ENCODE data around the gene MT1H.

MT1H gene

GRCh38 chr16:56679818-56680217, 10.2 kb downstream of the MT1H start:
- H3K27me3 Mint-ChIP-seq: peaks cover 31 to 37% of the 10 kb centered on the region in 2 donors
- DNase-seq (no peak), ATAC-seq (replicated peaks) (no peak)
- H3K9me3 Mint-ChIP-seq: no peaks in the 10 kb centered on the region
- H3K4me3 Mint-ChIP-seq: no peak overlapping the region
- no peak overlapping the region for H3K27ac Mint-ChIP-seq
- peaks cover 17 to 30% of the 10 kb centered on the region in 2 donors for H3K4me1 Mint-ChIP-seq
- H3K36me3 Mint-ChIP-seq: peaks cover 4 to 5% of the 10 kb centered on the region in 2 donors

GRCh38 chr16:56681939-56682702, 12.5 kb downstream of the MT1H start, which contains the start of gene MT1X:
MT1X (plus strand) TSS chr16:56682470; CDS start chr16:56682541, 71 bp downstream.
- H3K9me3 Mint-ChIP-seq: no peaks in the 10 kb centered on the region
- peak within 1 kb of the TSS; percentile 86 for H3K27ac Mint-ChIP-seq
- ATAC-seq (replicated peaks) (peak; percentile 99 to 100), DNase-seq (peak; percentile 82)
- peaks cover 7 to 10% of the 10 kb centered on the region in 2 donors for H3K36me3 Mint-ChIP-seq
- H3K4me3 Mint-ChIP-seq: peak within 1 kb of the TSS; percentile 91 to 92
- peaks cover 14 to 20% of the 10 kb centered on the region in 2 donors for H3K27me3 Mint-ChIP-seq
- H3K4me1 Mint-ChIP-seq: peaks cover 10 to 15% of the 10 kb centered on the region in 2 donors

- H3K4me1 Mint-ChIP-seq: peaks cover 10 to 15% of the 10 kb centered on the region in 2 donors
- no peaks in the 10 kb centered on the region for H3K9me3 Mint-ChIP-seq
- H3K27ac Mint-ChIP-seq: peak overlapping the region; percentile 86
- H3K4me3 Mint-ChIP-seq: peak overlapping the region; percentile 91 to 92
- peaks cover 10 to 17% of the 10 kb centered on the region in 2 donors for H3K27me3 Mint-ChIP-seq
- ATAC-seq (replicated peaks) (peak; percentile 7 to 17), DNase-seq (no peak)
- H3K36me3 Mint-ChIP-seq: peaks cover 7 to 10% of the 10 kb centered on the region in 2 donors
Measured at GRCh38 chr16:56682703-56683397, 13.2 kb downstream of the MT1H start.

GRCh38 chr16:56683424-56684172, 14.0 kb downstream of the MT1H start:
- peaks cover 10 to 15% of the 10 kb centered on the region in 2 donors for H3K4me1 Mint-ChIP-seq
- no peak overlapping the region for H3K27ac Mint-ChIP-seq
- H3K27me3 Mint-ChIP-seq: peaks cover 11 to 18% of the 10 kb centered on the region in 2 donors
- no peak for ATAC-seq (replicated peaks)
- DNase-seq: no peak
- peaks cover 7 to 10% of the 10 kb centered on the region in 2 donors for H3K36me3 Mint-ChIP-seq
- H3K4me3 Mint-ChIP-seq: peak overlapping the region; percentile 91 to 92
- no peaks in the 10 kb centered on the region for H3K9me3 Mint-ChIP-seq

DNA sequence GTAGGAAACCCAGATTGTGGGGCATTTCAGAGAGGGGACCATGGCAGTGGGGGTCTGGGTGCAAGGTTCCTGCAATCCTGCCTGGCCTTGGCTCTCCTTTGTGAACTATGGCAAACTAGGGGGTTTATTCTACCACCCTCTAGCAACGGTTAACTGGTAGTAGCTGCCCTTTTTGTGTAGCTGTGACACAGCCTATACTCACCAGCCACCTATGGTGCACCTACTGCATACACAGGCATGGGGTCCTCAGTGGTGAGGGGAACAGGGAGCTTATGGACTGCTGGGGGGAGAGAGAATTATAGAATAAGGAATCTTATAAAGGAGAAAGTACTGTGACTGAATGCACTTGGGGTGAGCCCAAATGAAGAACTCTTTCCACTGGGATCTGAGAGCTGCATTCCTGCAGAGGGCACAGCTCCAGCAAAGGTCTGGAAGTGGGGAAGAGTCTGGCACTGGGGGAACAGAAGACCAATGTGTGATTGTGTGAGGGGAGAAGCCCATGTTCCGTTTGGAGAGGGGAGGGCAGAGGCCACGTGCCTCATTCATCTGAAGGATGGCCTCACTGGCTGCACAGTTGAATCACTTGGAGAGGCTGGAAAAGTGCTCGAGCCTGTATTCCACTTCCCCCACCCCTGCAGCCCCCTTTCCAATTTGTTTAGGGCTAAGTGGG, 14.8 kb downstream of the MT1H start:
- Mint-ChIP-seq H3K27ac (peak overlapping the region; percentile 89), H3K9me3 (no peaks in the 10 kb centered on the region), H3K4me3 (no peak overlapping the region)

DNA sequence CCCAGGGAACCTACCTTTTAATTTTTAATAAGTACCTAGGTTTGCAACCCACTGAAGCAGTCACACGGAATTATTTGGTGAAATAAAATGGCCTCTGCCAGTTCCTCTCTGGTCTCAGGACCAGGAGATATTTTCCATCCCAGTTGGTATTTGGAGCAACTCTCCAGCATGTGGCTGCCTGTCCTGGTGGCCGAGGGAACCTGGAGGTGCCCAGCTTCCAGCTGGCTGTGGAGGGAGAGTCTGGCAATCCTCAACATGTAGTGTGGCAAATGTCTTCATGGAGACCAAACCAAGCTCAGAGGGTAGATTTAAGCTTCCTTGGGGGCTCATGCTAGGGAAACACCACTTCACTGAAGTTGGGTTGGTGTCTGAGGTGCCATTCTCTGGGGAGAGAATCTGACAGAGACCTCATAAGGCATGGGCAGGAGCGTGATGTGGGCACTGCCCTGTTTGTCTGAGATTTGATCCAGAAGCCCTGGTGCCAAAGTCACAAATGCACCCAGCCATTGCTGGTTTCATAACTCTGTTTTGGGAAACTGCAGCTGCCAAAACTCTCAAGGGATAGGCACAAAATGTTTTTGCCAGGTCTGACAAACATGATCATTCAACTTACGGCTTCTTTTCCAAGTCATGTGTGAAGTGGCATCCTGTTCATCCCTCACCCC, 15.4 kb downstream of the MT1H start:
- H3K27ac Mint-ChIP-seq: no peak overlapping the region

More for the DNA sequence above, 14.8 kb downstream of the MT1H start:
- H3K27me3 Mint-ChIP-seq: peaks cover 11 to 21% of the 10 kb centered on the region in 2 donors
- peaks cover 7 to 10% of the 10 kb centered on the region in 2 donors for H3K36me3 Mint-ChIP-seq
- ATAC-seq (replicated peaks) (no peak), DNase-seq (no peak)
- peaks cover 10 to 15% of the 10 kb centered on the region in 2 donors for H3K4me1 Mint-ChIP-seq

DNA sequence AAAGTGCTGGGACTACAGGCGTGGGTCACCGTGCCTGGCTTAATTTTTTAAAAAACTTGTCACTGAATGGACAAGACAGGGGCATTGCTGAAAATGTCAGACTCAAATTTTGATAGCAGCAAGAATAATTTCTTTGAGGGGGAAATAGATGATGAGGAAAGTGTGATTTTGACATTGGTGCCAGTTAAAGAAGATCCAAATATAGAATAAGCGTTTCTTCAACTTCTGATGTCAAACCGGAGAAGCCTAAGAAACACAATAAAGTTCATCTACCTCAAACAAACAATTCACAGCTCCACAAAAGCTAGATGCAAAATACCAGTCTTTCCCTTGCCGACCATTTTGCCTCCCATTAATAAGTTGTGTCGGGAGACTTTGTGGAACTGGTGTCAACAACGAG, 17.1 kb downstream of the MT1H start:
- peaks cover 17 to 34% of the 10 kb centered on the region in 2 donors for H3K27me3 Mint-ChIP-seq
- peaks cover 7 to 10% of the 10 kb centered on the region in 2 donors for H3K36me3 Mint-ChIP-seq
- ATAC-seq (replicated peaks) (no peak), DNase-seq (no peak)
- H3K27ac Mint-ChIP-seq: no peak overlapping the region
- no peak overlapping the region for H3K4me3 Mint-ChIP-seq
- H3K4me1 Mint-ChIP-seq: peaks cover 7 to 15% of the 10 kb centered on the region in 2 donors
- H3K9me3 Mint-ChIP-seq: no peaks in the 10 kb centered on the region

More for the DNA sequence above, 15.4 kb downstream of the MT1H start:
- Mint-ChIP-seq H3K27me3 (peaks cover 11 to 26% of the 10 kb centered on the region in 2 donors), H3K9me3 (no peaks in the 10 kb centered on the region), H3K4me3 (no peak overlapping the region), H3K36me3 (peaks cover 7 to 10% of the 10 kb centered on the region in 2 donors), H3K4me1 (peaks cover 10 to 15% of the 10 kb centered on the region in 2 donors)
- ATAC-seq (replicated peaks) (no peak), DNase-seq (no peak)

GRCh38 chr16:56688762-56689161, 19.1 kb downstream of the MT1H start:
- no peak overlapping the region for H3K4me3 Mint-ChIP-seq
- no peak for DNase-seq
- H3K36me3 Mint-ChIP-seq: peaks cover 7 to 10% of the 10 kb centered on the region in 2 donors
- peaks cover 0 to 1% of the 10 kb centered on the region in 2 donors for H3K4me1 Mint-ChIP-seq
- peaks cover 17 to 34% of the 10 kb centered on the region in 2 donors for H3K27me3 Mint-ChIP-seq
- H3K27ac Mint-ChIP-seq: no peak overlapping the region
- no peaks in the 10 kb centered on the region for H3K9me3 Mint-ChIP-seq
- ATAC-seq (replicated peaks): no peak

GRCh38 chr16:56689171-56689570, 19.6 kb downstream of the MT1H start:
- H3K4me1 Mint-ChIP-seq: no peaks in the 10 kb centered on the region
- no peak overlapping the region for H3K4me3 Mint-ChIP-seq
- H3K27me3 Mint-ChIP-seq: peaks cover 17 to 31% of the 10 kb centered on the region in 2 donors
- H3K27ac Mint-ChIP-seq: no peak overlapping the region
- ATAC-seq (replicated peaks) (no peak), DNase-seq (no peak)
- H3K36me3 Mint-ChIP-seq: peaks cover 5 to 8% of the 10 kb centered on the region in 2 donors
- H3K9me3 Mint-ChIP-seq: no peaks in the 10 kb centered on the region

DNA sequence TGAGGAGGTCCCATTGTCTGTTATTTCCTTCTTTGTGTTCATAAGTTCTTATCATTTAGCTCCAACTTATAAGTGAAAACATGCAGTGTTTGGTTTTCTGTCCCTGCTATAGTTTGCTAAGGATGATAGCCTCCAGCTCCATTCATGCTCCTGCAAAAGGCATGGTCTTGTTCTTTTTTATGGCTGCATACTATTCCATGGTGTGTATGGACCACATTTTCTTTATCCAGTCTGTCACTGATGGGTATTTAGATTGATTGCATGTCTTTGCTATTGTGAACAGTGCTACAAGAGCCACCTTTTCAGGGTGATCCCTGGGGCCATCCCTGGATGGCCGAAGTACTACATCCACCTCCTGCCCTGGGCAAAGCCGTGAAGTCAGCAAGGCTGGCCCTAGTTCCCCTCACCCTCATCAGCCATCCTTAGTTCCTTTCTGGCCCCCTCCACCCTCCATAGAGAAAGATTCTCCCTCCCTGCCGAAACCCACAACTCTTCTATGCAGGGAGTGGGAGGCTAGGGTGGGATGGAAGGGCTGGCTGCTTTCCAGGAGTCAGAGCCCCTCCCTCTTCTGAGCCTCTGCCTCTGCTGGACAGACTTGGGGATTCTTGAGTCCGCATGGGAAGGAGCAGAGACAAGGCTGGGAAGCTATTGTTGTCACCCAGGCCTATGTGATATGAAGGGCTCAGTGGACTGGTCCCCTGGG, 21.0 kb downstream of the MT1H start:
- Mint-ChIP-seq H3K36me3 (peaks cover 3 to 4% of the 10 kb centered on the region in 2 donors), H3K4me3 (no peak overlapping the region), H3K27ac (no peak overlapping the region), H3K4me1 (no peaks in the 10 kb centered on the region), H3K27me3 (peaks cover 17 to 26% of the 10 kb centered on the region in 2 donors), H3K9me3 (no peaks in the 10 kb centered on the region)
- no peak for DNase-seq
- ATAC-seq (replicated peaks): no peak

DNA sequence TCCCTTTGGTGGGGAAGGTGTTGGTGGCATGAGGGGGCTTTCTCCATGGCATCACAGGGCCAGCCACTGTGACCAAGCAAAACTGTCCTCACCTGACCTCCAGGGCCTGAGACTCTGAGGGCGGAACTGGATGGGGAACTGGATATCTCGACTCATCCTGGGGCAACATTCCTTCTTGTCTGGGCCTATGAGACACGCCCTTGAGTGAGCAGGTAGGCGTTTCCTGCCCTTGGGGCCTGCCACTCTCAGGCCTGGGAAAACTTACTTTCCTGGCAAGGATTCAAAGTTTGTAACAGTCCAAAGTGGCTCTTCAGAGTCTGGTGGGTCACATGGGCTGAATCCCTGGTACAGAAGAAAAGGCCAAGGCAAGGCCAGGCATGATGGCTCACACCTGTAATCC, 22.3 kb downstream of the MT1H start:
- Mint-ChIP-seq H3K4me1 (no peaks in the 10 kb centered on the region), H3K36me3 (peaks cover 0 to 2% of the 10 kb centered on the region in 2 donors)
- no peak for ATAC-seq (replicated peaks)

DNA sequence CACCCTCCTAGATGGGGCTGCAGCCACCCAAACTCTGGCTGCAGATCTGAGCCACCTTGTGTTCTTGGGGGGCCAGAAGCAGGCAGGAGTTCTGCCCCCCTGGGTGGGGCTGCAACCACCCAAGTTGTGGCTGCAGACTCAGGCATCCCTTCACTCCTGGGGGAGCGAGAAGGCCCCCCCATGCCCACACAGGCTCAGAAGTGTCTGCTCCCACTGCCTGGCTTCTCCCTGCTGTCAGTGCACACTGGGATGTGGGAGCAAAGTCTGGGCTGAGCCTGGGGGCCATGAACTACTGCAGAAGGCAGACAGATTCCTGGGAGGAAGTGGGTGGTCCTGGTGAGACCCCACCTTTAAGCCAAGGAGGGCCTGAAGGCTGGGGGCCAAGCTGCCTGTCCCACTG, 25.6 kb downstream of the MT1H start:
- Mint-ChIP-seq H3K9me3 (peaks cover 0 to 6% of the 10 kb centered on the region in 2 donors), H3K4me1 (no peaks in the 10 kb centered on the region), H3K4me3 (no peak overlapping the region), H3K36me3 (peaks cover 0 to 4% of the 10 kb centered on the region in 2 donors), H3K27ac (no peak overlapping the region), H3K27me3 (peaks cover 6% of the 10 kb centered on the region in 2 donors)
- DNase-seq: no peak
- no peak for ATAC-seq (replicated peaks)

More for the DNA sequence above, 22.3 kb downstream of the MT1H start:
- peaks cover 11 to 22% of the 10 kb centered on the region in 2 donors for H3K27me3 Mint-ChIP-seq
- no peak overlapping the region for H3K27ac Mint-ChIP-seq
- no peaks in the 10 kb centered on the region for H3K9me3 Mint-ChIP-seq
- no peak overlapping the region for H3K4me3 Mint-ChIP-seq
- DNase-seq: no peak

Data from stimulated activated naive B cell treated with anti-CD40 and anti-IgM and Interleukin-4, amounts not matched to agents 10 μg/mL and 1 μg/mL and 100 μg/mL, for 72 hours (primary cell).